Measurements from ENCODE around the gene RBL1.

GRCh38 chr20:37120497-37120896, 24.7 kb upstream of the RBL1 start:
- TF ChIP-seq, protein P1, sequence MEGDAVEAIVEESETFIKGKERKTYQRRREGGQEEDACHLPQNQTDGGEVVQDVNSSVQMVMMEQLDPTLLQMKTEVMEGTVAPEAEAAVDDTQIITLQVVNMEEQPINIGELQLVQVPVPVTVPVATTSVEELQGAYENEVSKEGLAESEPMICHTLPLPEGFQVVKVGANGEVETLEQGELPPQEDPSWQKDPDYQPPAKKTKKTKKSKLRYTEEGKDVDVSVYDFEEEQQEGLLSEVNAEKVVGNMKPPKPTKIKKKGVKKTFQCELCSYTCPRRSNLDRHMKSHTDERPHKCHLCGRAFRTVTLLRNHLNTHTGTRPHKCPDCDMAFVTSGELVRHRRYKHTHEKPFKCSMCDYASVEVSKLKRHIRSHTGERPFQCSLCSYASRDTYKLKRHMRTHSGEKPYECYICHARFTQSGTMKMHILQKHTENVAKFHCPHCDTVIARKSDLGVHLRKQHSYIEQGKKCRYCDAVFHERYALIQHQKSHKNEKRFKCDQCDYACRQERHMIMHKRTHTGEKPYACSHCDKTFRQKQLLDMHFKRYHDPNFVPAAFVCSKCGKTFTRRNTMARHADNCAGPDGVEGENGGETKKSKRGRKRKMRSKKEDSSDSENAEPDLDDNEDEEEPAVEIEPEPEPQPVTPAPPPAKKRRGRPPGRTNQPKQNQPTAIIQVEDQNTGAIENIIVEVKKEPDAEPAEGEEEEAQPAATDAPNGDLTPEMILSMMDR (IDR thresholded peaks at IDR 0.05) = no peak
- no peak for TF ChIP-seq POLR2A (IDR thresholded peaks at IDR 0.05)
